ENCODE data around the gene SYNE1. TPM values are rescaled to one million over a fixed set of nuclear protein-coding genes. Genes with fewer than 3 reads are reported as not detected.

Gene SYNE1
- total RNA-seq, 1 experiment from 2014 or later: 3.0 TPM

GRCh38 chr6:152273638-152274037 lies 363.5 kb downstream of the SYNE1 start:
- Mint-ChIP-seq H3K36me3 (ENCODE audit: insufficient read depth in 1 of 3, low read depth in 3 of 3) (no peaks in the 10 kb centered on the region), H3K4me1 (peaks cover 11 to 18% of the 10 kb centered on the region in 2 experiments), H3K27ac (no peak overlapping the region; a peak in 1 of 7 replicates), H3K4me3 (no peak overlapping the region), H3K9me3 (no peaks in the 10 kb centered on the region), H3K27me3 (ENCODE audit: low read depth) (no peaks in the 10 kb centered on the region)
- H4K91ac ChIP-seq (ENCODE audit: insufficient read length, low read depth, low read length): no peak overlapping the region
- H4K5ac ChIP-seq (ENCODE audit: insufficient read length, low read depth, low read length): no peak overlapping the region
- H3K18ac ChIP-seq (ENCODE audit: insufficient read length, low read depth, low read length): no peak overlapping the region
- no peak overlapping the region for H3K14ac ChIP-seq (ENCODE audit: insufficient read depth, low read length)
- TF ChIP-seq, protein P1, sequence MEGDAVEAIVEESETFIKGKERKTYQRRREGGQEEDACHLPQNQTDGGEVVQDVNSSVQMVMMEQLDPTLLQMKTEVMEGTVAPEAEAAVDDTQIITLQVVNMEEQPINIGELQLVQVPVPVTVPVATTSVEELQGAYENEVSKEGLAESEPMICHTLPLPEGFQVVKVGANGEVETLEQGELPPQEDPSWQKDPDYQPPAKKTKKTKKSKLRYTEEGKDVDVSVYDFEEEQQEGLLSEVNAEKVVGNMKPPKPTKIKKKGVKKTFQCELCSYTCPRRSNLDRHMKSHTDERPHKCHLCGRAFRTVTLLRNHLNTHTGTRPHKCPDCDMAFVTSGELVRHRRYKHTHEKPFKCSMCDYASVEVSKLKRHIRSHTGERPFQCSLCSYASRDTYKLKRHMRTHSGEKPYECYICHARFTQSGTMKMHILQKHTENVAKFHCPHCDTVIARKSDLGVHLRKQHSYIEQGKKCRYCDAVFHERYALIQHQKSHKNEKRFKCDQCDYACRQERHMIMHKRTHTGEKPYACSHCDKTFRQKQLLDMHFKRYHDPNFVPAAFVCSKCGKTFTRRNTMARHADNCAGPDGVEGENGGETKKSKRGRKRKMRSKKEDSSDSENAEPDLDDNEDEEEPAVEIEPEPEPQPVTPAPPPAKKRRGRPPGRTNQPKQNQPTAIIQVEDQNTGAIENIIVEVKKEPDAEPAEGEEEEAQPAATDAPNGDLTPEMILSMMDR (conservative IDR thresholded peaks at IDR 0.05): peak; percentile 50
- no peak overlapping the region for H2AK5ac ChIP-seq (ENCODE audit: insufficient read length, low read length)
- H3K27me3 ChIP-seq (ENCODE audit: insufficient read depth, low read length): no peaks in the 10 kb centered on the region
- no peak overlapping the region for H2BK15ac ChIP-seq (ENCODE audit: low read depth, low read length)
- H2BK5ac ChIP-seq (ENCODE audit: insufficient read length, low read length): no peak overlapping the region
- H2AFZ ChIP-seq (ENCODE audit: low read length): no peak overlapping the region
- H3K56ac ChIP-seq (ENCODE audit: insufficient read length, low read depth, low read length): no peak overlapping the region
- DNase-seq: peak; percentile 73
- no CpG with 5 or more reads among the region's 4 CpGs for WGBS (ENCODE audit: extremely low coverage, insufficient read length, low lambda C conversion rate)
- H2BK120ac ChIP-seq (ENCODE audit: low read depth, low read length, poor library complexity, severe bottlenecking): no peak overlapping the region
- no peak overlapping the region for H3K4me2 ChIP-seq (ENCODE audit: insufficient read depth, insufficient read length, low read length)
- H3K4ac ChIP-seq (ENCODE audit: low read depth, low read length): no peak overlapping the region
- no peak overlapping the region for H3K9ac ChIP-seq (ENCODE audit: extremely low read depth, insufficient read length, low read length)
- no peaks in the 10 kb centered on the region for H4K20me1 ChIP-seq (ENCODE audit: control insufficient read depth, insufficient read depth, insufficient read length)
- no peak overlapping the region for H3K27ac ChIP-seq (ENCODE audit: insufficient read length, low read depth, low read length)
- H3K79me2 ChIP-seq (ENCODE audit: insufficient read depth, low read length): no peaks in the 10 kb centered on the region
- no peak overlapping the region for H2BK20ac ChIP-seq (ENCODE audit: low read depth, low read length, poor library complexity, severe bottlenecking)
- H3K9me3 ChIP-seq (ENCODE audit: control insufficient read depth, low read depth, low read length): no peaks in the 10 kb centered on the region
- no peak overlapping the region for H3T11ph ChIP-seq (ENCODE audit: low read length)
- H3K79me1 ChIP-seq (ENCODE audit: insufficient read depth, low read depth, low read length, poor library complexity, severe bottlenecking): no peaks in the 10 kb centered on the region
- no peak overlapping the region for H4K8ac ChIP-seq (replicated peaks; ENCODE audit: insufficient read length, low read depth, low read length)
- no peak overlapping the region for H2BK12ac ChIP-seq (ENCODE audit: insufficient read length, low read depth, low read length)
- H3K4me1 ChIP-seq (ENCODE audit: insufficient read depth, low read length): no peaks in the 10 kb centered on the region; the same call in 1 of the 2 replicates
- no peaks in the 10 kb centered on the region for H3K23me2 ChIP-seq (ENCODE audit: insufficient read length, low read depth, low read length, poor library complexity, severe bottlenecking)
- H3K23ac ChIP-seq (ENCODE audit: insufficient read length, low read depth, low read length): no peak overlapping the region
